ENCODE data around the gene KICS2.
"Not testable (repeated sequence)": the region's sequence is repeated elsewhere in the genome, so short reads cannot be mapped to it uniquely, and the experiment has no call there.

The KICS2 gene

GRCh38 chr12:64216239-64216638 lies 5.9 kb downstream of the KICS2 start:
- DNase-seq (ENCODE audit: low read depth in 2 of 2), result no peak

GRCh38 chr12:64212119-64212746 lies 9.9 kb downstream of the KICS2 start:
- no peak for DNase-seq (ENCODE audit: low read depth in 2 of 2)

- DNase-seq (ENCODE audit: low read depth in 2 of 2), result no peak
Measured at GRCh38 chr12:64207453-64207852, 14.6 kb downstream of the KICS2 start.

GRCh38 chr12:64205542-64205941 lies 16.6 kb downstream of the KICS2 start:
- DNase-seq (ENCODE audit: low read depth in 2 of 2), result no peak

GRCh38 chr12:64203775-64204174 lies 18.3 kb downstream of the KICS2 start:
- DNase-seq (ENCODE audit: low read depth in 2 of 2), result no peak

GRCh38 chr12:64203036-64203435 lies 19.1 kb downstream of the KICS2 start:
- no peak for DNase-seq (ENCODE audit: low read depth in 2 of 2)

- not testable (repeated sequence) for DNase-seq (ENCODE audit: low read depth in 2 of 2)
Measured at GRCh38 chr12:64195841-64196240, 26.3 kb downstream of the KICS2 start.

- no peak for DNase-seq (ENCODE audit: low read depth in 2 of 2)
Measured at GRCh38 chr12:64194333-64195149, 27.6 kb downstream of the KICS2 start.

GRCh38 chr12:64193931-64194330 lies 28.2 kb downstream of the KICS2 start:
- no peak for DNase-seq (ENCODE audit: low read depth in 2 of 2)

- DNase-seq (ENCODE audit: low read depth in 2 of 2), result no peak
Measured at GRCh38 chr12:64192644-64193444, 29.3 kb downstream of the KICS2 start.

GRCh38 chr12:64190140-64190539 lies 32.0 kb downstream of the KICS2 start:
- no peak for DNase-seq (ENCODE audit: low read depth in 2 of 2)

GRCh38 chr12:64189530-64189929 lies 32.6 kb downstream of the KICS2 start:
- DNase-seq (ENCODE audit: low read depth in 2 of 2), result no peak

GRCh38 chr12:64187794-64188193 lies 34.3 kb downstream of the KICS2 start:
- DNase-seq (ENCODE audit: low read depth in 2 of 2), result no peak

- no peak for DNase-seq (ENCODE audit: low read depth in 2 of 2)
Measured at GRCh38 chr12:64187370-64187769, 34.7 kb downstream of the KICS2 start.

- DNase-seq (ENCODE audit: low read depth in 2 of 2), result no peak
Measured at GRCh38 chr12:64186789-64187188, 35.3 kb downstream of the KICS2 start.

GRCh38 chr12:64184216-64184615 lies 37.9 kb downstream of the KICS2 start:
- DNase-seq (ENCODE audit: low read depth in 2 of 2), result no peak

GRCh38 chr12:64181430-64182291 lies 40.4 kb downstream of the KICS2 start:
- DNase-seq (ENCODE audit: low read depth in 2 of 2), result no peak

- DNase-seq (ENCODE audit: low read depth in 2 of 2), result no peak
Measured at GRCh38 chr12:64180951-64181350, 41.1 kb downstream of the KICS2 start.

GRCh38 chr12:64178122-64178521 lies 44.0 kb downstream of the KICS2 start:
- DNase-seq (ENCODE audit: low read depth in 2 of 2), result no peak

GRCh38 chr12:64177001-64177400 lies 45.1 kb downstream of the KICS2 start:
- no peak for DNase-seq (ENCODE audit: low read depth in 2 of 2)

GRCh38 chr12:64175254-64175945 lies 46.7 kb downstream of the KICS2 start:
- no peak for DNase-seq (ENCODE audit: low read depth in 2 of 2)
